NCI-H1105 (cell line): ENCODE measurements around the gene PPP1R16B.

ENCODE experiments used
- DNase-seq: peaks from one replicate; lab custom pipeline; 2025; lab: John Stamatoyannopoulos, UW

Gene PPP1R16B

DNA sequence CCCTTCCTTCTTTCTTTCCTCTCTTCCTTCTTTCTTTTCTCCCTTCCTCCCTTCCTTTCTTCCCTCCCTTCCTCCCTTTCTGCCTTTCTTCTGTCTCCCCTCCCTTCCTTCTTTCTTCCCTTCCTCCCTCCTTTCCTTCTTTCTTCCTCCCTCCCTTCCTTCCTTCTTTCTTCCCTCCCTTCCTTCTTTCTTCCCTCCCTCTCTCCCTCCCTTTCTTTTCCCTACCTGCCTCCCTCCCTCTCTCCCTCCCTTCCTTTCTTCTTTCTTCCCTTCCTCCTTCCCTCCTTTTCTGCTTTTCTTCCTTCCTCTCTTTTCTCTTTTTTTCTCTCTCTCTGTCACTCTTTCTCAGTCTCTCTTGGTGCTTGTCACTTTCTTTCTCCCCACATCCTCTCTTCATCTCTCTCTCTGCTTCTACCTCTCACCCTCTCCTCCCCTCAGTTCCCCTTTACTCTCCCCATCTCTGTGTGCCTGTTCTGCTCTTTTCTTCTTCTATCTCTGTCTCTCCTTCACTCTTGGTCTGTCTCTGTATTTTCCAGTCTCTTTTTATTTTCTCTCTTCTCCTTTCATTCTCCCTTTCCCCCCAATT is 90.6 kb downstream of the PPP1R16B start:
- no peak for DNase-seq

GRCh38 chr20:38897267-38897666 is 91.8 kb downstream of the PPP1R16B start:
- no peak for DNase-seq

DNA sequence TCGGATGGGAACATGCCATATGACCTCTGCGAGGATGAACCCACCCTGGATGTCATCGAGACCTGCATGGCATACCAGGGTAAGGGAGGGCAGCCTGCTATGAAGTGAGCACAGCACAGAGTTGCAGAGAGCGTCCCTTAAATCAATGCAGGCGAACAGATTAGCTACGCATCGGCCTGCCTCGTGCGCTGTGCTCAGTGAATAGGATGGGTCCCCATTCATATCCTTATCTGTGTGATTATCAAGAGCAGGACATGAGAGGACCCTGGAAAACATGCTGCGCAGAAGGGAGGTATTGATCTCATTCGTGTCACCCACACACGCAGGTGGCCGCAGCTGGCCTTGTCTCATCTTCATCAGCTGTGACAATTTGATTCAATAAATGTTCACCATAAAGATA is 95.1 kb downstream of the PPP1R16B start:
- DNase-seq, result no peak

DNA sequence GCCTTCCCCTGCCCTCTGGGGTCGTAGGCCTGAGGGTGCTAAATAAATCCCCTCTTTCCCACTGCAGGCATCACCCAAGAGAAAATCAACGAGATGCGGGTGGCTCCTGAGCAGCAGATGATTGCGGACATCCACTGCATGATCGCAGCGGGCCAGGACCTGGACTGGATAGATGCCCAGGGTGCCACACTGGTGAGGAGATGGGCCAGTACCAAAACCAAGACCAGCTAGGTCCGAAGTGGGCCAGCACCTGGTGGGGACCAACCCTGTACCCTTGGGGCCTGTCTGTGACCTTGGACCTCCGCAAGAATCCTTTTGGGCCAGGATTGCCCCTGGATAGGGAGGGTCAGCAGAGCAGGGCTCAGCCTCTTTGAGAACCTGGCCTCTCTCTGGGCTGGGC is 97.1 kb downstream of the PPP1R16B start:
- DNase-seq, result no peak

DNA sequence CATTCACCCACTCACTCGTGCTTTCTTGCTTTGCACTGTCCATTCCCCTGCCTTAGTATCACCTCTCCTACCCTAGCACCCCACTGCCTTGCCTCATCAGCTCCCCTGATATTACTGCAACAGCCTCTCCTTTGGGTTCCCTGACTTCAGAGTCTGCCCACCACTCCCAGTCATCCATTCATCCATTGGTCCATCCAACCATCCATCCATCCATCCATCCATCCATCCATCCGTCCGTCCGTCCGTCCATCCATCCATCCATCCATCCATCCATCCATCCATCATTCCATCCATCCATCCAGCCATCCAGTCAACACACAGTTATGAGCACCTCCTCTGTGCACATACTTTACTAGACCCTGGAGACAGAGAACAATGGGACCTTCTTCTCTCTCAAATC is 97.8 kb downstream of the PPP1R16B start:
- no peak for DNase-seq

DNA sequence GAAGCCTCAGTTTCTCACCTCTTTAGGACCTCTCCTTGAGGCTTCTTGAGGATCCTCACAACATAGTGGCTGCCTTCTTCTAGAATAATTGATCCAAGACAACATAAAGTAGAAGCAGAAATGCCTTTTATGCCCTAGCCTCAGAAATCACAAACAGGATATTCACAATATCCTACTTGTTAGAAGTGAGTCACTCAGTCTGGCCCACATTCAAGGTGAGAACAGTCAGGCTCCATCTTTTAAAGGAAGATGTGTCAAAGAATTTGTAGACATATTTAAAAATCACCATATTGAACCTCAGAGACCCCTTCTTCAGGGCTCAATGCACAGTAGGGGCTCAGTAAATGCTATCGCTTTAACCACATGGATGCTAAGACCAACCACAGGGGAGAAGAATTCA is 99.9 kb downstream of the PPP1R16B start:
- DNase-seq, result no peak

GRCh38 chr20:38907918-38908677 is 102.6 kb downstream of the PPP1R16B start:
- no peak for DNase-seq

DNA sequence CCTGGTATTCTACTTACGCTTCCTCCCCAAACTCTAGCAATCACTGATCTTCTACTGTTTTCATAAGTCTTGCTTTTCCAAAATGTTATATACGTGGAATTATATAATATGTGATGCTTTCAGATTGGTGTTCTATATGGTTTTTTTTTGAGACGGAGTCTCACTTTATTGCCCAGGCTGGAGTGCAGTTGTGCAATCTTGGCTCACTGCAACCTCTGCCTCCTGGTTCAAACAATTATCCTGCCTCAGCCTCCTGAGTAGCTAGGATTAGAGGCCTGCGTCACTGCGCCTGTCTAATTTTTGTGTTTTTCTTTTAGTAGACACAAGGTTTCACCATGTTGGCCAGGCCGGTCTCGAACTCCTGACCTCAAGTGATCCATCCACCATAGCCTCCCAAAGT is 109.9 kb downstream of the PPP1R16B start:
- no peak for DNase-seq

DNA sequence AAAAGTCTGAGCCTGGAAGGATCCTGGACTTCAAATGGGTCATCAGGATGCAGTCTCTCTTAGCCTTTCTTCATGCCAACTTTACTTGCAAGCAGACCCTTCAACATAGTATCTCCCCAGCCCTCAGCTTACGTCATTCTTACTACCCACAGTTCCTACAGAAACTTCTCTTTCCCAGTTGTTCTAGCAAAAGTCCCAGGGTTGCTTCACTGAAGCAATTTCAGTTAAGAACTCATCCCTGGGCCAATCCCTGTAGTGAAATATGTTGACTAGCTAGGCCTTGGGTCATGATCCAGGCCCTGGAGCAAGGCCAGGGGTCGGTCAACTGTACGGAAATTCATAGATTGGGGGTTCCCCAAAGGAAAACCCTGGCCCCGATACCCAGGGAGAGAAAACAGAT is 112.2 kb downstream of the PPP1R16B start:
- DNase-seq, result no peak

GRCh38 chr20:38918172-38918571 is 112.7 kb downstream of the PPP1R16B start:
- no peak for DNase-seq

DNA sequence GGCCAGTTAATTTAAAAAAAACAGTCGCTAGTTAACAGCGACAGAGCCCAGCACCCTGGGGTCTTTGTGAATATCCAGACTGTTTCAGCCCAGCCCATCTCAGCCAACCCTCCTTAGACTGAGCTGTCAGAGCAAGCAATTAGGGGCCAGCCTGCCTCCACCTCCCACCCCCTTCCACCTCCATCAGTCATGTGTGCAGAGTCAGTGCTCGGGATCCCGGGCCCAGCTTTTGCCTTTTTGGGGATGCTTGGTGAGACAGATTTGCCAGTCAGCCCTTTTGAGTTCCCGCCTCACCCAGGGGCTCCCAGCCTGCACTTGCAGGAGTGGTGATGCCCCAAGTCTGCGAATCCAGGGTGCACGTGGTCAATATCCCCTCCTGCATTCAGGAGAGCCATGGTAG is 114.2 kb downstream of the PPP1R16B start:
- no peak for DNase-seq

GRCh38 chr20:38920411-38920810 is 114.9 kb downstream of the PPP1R16B start:
- DNase-seq, result no peak

- no peak for DNase-seq
These were observed 115.4 kb downstream of the PPP1R16B start for GRCh38 chr20:38920851-38921250.

GRCh38 chr20:38924718-38925117 is 119.2 kb downstream of the PPP1R16B start:
- DNase-seq, result no peak

DNA sequence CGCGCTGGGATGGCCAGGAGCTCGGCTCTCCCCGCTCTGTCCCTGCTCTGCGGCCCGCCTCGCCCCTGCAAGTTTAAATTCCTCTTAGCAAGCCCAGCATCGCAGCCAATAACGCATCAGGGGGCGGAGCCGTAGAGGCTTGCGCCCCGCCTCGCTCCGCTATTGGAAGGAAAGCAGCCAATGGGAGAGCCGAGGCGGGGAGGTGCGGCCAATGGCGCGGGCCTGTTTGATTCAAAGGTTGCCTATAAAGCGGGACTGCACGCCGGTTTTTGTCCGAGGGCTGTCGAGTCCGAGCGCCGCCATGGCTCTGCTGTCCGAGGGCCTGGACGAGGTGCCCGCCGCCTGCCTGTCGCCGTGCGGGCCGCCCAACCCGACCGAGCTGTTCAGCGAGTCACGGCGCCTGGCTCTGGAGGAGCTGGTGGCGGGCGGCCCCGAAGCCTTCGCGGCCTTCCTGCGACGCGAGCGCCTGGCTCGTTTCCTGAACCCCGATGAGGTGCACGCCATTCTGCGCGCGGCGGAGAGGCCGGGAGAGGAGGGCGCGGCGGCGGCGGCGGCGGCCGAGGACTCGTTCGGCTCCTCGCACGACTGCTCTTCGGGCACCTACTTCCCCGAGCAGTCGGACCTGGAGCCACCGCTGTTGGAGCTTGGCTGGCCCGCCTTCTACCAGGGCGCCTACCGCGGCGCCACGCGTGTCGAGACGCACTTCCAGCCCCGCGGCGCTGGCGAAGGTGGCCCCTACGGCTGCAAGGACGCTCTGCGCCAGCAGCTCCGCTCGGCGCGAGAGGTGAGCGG is 120.8 kb downstream of the PPP1R16B start, which contains the start of gene FAM83D:
FAM83D (plus strand) TSS at position 276 of the 792 bp plus-strand sequence; CDS start at position 302, 26 bp downstream.
- peak; percentile 98 for DNase-seq

GRCh38 chr20:38926934-38927616 is 121.6 kb downstream of the PPP1R16B start:
- DNase-seq, result no peak

DNA sequence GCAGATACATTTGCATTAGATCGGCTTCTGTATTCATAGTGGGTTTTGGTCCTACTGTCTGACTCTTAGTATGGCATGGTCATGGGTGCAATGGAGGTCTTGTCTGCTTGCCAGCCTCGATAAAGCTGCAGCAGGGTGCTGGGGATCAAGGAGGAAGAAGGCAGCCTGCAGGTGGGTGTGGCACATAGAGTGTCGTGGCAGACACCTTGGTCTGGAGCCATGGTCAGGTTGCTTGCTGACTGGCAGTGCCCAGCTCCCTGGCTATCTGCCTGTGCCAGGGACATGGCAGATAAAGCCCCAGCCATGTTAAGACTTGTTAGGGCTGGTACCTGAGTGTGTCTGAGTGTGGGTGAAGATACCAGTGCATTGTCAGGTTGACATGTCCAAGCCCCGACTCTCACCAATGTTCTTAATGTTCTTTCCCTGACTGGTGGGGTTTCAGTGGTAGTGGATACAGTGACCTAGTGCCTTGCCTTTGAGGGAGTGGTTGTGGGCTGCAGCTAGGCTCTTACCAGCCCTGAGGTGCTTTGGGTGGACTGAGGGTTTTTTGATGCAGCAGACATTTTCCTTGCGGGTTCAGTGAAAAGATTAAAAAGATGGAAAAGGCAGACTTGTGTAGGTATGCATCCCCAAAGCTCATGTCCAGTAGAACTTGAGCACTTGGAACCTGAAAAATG is 122.5 kb downstream of the PPP1R16B start:
- no peak for DNase-seq

DNA sequence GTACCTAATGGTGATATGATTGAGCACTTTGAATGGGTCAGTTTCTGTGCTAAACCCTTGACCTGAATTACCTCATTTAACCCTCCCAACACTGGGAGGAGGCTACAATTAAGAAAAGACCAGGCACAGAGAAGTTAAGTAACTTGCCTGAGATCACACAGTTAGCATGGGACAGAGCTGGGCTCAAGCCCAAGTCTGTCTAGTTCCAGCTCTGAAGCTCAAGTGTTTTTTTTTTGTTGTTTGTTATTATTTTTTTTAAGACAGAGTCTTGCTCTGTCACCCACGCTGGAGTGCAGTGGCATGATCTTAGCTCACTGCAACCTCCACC is 124.7 kb downstream of the PPP1R16B start:
- no peak for DNase-seq

DNA sequence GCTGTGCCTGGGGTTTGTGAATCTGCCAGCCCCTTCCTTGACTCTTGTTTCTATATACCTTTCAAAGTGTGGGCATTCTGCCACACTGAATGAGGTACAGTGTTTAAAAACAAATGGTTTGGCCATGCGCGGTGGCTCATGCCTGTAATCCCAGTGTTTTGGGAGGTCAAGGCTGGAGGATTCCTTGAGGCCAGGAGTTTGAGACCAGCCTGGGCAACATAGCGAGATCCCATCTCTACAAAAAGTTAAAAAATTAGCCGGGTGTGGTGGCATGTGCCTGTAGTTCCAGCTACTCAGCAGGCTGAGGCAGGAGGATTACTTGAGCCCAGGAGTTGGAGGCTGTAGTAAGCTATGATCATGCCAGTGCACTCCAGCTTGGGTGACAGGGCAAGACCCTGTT is 126.5 kb downstream of the PPP1R16B start:
- DNase-seq, result no peak

- DNase-seq, result no peak
These were observed 127.1 kb downstream of the PPP1R16B start for GRCh38 chr20:38932457-38933120.

DNA sequence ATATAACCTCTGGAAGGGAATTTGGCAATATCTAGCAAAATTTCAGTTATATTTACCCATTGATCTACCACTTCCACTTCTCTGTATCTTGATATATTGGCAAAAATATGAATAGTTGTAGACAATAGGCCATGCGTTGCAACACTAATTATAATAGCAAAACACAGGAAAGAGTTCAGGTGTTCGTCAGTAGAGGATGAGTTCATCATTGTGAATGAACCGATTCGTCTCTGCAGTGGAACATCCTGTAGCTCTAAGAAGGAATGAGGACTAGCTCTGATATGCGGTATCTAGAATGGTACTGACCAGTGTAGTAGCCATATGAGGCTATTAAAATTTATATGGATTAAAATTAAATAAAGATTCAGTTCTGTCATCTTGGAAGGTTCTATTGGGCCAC is 129.0 kb downstream of the PPP1R16B start:
- no peak for DNase-seq
